HG02870 (cell line): ENCODE measurements around the gene AARS1.
"Not testable (repeated sequence)": the region's sequence is repeated elsewhere in the genome, so short reads cannot be mapped to it uniquely, and the experiment has no call there.

Experiments used
- ATAC-seq: cut with Tn5 transposase; IDR thresholded peaks from one replicate; pipeline ENCODE4 v1.9.1; 2021; ENCODE audit warnings: mild to moderate bottlenecking, moderate library complexity; ENCODE audit not compliant: unreplicated experiment

AARS1 gene

DNA sequence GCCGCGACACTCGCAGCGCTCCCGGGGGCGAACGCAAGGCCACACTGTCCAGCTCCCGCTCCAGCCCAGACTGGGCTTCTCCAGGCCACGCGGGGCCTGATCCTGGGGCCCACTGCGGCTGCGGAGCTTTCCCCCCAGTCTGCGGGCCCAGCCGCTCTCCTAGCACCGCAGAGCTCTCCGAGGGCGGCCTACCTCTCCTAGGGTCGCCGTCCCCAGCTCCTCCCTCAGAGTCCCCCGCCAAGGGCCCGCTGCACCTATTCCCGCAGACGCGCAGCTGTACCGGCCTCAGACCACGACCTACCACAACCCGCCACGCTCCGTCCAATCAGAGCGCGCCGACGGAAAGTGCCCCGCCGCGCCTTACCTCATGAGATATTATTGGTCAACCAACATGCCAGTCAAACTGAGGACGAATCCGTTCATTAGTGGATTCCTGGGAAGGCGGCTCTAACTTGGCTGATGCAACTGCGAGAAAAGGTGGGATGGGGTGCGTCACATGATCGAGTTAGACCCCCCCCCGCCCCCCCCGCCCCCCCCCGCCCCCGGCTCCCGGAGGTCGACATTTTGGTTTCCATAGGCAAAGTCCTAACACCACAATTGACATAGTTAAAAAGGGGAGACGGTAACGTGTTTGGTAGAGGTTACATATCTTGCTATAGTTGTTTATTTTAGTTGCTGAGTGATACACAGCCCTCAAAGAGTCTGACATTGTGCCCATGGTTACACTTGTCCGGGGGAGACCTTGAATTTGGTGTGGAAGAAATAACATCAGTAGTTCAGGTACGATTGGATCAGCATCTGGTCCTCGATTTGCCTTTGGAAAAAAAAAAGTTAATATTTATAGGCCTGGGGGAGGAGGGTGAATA lies at the start of gene AARS1:
AARS1 (minus strand) TSS at position 278 of the 866 bp plus-strand sequence. CDS start 6,743 bp downstream, outside the sequence.
- ATAC-seq: peak; percentile 97

DNA sequence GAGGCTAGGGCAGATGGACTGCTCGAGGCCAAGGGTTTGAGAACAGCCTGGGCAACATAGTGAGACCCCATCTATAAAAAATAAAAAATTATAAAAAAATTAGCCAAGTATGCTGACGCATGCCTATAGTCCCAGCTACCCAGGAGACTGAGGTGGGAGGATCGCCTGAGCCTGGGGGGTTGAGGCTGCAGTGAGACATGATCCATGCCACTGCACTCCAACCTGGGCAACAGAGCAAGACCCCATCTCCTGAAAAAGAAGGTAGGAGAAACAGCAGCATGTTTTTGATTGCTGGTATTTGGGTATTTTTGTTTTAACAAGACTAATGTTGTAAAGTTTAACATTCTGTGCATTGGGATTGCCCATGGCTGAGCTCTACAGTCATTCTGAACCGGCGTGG lies 48.5 kb upstream of the AARS1 start:
- no peak for ATAC-seq

GRCh38 chr16:70332728-70333127 lies 43.4 kb upstream of the AARS1 start:
- not testable (repeated sequence) for ATAC-seq

DNA sequence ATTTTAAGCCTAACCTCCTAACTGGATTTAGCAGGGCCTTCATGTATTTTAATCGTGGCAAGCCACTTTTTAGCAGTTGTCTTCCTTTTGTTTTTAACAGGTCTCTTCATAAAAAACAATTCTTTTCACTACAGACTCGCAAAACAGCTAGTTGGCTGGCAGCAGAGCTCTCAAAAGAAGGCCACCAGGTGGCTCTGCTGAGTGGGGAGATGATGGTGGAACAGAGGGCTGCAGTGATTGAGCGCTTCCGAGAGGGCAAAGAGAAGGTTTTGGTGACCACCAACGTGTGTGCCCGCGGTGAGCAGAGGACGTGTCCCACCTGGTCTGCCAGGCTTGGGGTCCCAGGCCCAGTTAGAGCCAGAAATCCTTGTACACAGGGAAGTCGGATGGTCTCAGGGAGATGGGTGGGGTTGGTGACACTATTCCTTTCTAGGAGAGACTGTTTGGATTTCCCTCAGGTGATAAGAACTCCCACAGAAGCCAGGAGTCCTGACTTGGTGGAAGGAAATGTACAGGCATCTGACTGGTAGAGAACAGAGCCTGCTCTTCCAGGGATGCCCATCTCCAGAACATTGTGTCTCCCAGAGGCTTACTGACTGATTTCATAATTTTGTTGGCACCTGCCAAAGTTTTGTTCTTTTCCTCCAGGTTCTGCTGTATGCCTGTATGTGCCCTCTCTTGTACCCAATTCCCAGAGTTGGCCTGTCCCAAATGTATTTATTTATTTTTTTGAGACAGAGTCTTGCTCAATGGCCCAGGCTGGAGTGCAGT lies 42.5 kb upstream of the AARS1 start:
- no peak for ATAC-seq

DNA sequence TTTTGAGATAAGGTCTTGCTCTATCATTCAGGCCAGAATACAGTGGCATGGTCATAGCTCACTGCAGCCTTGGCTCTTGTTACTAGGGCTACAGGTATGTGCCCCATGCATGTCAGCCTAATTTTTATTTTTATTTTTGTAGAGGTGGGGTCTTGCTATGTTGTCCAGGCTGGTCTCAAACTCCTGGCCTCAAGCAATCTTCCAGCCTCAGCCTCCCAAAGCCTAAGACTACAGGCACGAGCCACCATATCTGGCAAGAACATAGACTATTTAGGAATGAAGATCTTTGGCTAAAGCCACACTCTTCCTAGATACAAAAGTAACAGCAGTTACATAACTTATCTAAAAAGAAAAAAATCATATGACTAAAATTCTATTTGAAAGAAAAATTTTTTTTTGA lies 41.8 kb upstream of the AARS1 start:
- ATAC-seq: no peak

GRCh38 chr16:70324998-70325747 lies 35.9 kb upstream of the AARS1 start:
- no peak for ATAC-seq

GRCh38 chr16:70320121-70320520 lies 30.8 kb upstream of the AARS1 start:
- no peak for ATAC-seq

GRCh38 chr16:70307726-70308125 lies 18.4 kb upstream of the AARS1 start:
- ATAC-seq: not testable (repeated sequence)

GRCh38 chr16:70306880-70307279 lies 17.6 kb upstream of the AARS1 start:
- ATAC-seq: no peak

DNA sequence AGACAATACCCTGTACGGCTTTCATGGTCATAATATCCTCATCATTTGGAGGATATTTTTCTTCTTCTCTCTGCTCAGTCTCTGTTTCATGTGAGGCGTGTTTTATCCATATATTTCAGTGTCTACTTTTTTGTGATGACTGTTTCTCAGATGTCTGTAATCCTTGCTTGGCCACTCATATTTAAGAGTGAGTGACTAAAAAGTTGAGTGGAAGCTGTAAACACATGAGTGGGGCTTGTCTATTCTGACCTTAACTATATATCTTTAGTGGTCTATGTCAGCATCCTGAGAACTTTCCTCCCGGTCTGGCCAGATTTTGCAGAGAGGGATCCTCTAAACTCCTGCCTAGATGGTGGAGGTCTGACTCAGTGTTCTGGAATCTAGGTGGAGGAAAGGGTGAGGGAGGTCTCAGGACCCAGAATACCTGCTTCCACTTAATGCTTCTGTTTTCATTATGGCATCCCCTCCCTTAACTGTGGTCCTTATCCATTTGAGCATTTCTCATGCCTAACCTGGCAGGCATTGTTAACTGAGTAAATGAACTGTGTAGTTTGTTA lies 15.7 kb upstream of the AARS1 start:
- ATAC-seq: no peak

GRCh38 chr16:70302745-70303144 lies 13.4 kb upstream of the AARS1 start:
- ATAC-seq: no peak

GRCh38 chr16:70301121-70301520 lies 11.8 kb upstream of the AARS1 start:
- no peak for ATAC-seq

DNA sequence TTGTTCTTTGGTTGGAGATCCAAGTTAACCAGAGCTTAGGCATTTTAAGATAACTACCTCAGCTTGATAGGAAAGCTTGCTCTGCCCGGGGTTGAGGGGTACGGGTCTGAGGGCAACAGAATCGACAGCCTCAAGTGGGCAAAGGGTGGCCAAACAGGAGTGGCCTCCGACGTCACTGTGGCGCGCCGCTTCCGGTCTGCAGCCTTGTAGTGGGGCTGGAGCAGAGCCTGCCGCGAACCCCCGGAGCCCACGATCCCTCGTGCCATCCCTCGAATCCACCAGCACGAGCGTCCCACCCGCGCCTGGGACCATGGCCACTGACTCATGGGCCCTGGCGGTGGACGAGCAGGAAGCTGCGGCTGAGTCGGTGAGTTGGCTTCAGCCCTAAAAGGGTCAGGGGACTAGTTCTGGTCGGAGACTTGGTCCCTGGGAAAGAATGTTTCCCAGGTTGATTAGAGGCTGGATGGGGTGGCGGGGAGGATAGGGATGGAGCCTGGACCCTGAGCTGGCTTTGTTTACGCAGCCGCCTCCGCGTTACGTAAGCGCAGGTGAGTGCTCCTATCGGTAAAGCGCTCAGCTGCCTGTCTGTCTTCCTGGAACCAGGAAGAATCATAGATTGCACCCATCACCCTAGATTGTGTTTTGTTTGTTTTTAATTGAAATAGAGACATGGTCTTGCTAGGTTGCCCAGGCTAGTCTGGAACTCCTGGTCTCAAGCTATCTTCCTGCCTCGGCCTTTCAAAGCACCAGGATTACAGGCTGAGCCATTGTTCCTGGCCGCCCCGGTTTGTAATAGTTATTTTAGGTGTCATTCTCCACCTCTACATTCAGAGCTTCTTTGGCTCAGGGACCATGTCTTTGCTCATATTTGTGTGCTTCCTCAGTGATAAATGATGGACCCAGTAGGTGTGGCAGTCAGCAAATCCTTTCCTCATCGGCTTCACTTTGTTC lies 10.0 kb upstream of the AARS1 start, which contains the start of gene DDX19B:
DDX19B (plus strand) TSS at position 199 of the 951 bp plus-strand sequence; CDS start at position 311, 112 bp downstream.
- ATAC-seq: peak; percentile 79

DNA sequence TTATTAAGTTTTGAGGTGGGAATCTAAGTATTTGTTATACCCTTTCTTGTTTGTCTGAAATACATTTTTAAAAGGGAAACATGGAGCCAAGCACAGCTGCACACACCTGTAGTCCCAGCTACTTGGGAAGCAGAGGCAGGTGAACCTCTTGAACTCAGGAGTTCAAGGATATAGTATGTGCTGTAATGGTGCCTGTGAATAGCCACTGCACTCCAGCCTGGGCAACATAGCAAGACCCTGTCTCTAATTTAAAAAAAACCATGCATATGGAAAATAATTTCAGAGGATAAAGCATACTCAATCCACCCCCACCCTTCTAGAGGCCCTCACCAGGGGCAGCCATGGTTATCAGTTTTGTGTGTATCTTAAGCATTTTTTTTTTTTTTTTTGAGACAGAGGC lies 6.3 kb upstream of the AARS1 start:
- ATAC-seq: no peak

DNA sequence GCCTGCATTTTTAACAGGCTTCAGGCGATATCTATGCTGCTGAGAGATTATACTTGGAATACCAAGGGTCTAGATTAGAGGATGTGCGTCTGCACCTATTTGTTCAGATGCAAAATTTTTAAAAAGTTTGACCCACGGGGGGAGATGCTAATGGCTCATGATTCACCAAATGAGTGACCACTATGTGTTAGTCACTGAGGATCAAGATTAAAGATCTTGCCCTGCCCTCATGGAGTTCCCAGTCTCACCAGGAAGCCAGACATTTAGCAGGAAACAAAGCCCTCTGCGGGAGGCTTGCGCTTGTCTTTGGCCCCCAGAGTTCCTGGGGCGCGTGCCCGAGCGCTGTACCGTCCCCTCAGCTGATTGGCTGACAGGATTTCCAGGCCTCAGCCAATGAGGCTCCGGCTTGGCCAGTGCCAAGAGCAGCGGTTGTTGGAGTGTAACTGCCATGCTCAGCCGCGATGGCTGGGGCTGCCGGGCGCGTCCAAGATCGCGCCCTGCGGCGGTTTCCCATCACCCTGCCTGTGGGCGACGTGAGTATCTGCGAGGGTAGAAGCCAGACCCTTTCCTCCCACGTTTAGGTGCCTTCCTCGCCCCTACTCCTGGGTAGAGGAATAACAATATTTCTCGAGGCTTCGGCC lies 5.2 kb upstream of the AARS1 start:
- ATAC-seq: no peak

- ATAC-seq: not testable (repeated sequence)
These were observed 2.8 kb upstream of the AARS1 start for GRCh38 chr16:70292148-70292547.

- ATAC-seq: no peak
These were observed 1.7 kb upstream of the AARS1 start for GRCh38 chr16:70290949-70291519.

DNA sequence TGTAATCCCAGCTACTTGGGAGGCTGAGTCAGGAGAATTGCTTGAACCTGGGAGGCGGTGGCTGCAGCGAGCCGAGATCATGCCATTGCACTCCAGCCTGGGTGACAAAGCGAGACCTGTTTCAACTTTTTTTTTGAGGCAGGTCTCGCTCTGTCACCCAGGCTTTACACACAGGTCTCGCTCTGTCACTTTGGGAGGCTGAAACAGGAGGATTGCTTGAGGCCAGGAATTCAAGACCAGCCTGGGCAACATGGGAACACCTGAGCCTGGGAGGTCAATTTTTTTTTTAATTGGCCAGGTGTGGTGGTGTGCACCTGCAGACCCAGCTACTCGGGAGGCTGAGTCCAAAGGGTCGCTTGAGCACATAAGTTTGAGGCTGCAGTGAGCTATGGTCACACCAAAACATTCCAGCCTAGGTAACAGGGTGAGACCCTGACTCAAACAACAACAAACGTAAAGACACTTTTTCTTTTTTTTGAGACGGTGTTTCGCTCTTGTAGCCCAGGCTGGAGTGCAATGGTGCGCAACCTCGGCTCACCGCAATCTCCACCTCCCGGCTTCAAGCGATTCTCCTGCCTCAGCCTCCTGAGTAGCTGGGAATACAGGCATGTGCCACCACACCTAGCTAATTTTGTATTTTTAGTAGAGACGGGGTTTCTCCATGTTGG lies 1.9 kb downstream of the AARS1 start:
- ATAC-seq: not testable (repeated sequence)
